ENCODE measurements around the gene GABBR2. TPM values are rescaled to one million over a fixed set of nuclear protein-coding genes. Genes with fewer than 3 reads are reported as not detected.

The GABBR2 gene
- total and polyA plus RNA-seq, 2 donors (not counting 1 experiment from before 2014, with no cell fraction given), result 0.03 TPM; not detected in 1

DNA sequence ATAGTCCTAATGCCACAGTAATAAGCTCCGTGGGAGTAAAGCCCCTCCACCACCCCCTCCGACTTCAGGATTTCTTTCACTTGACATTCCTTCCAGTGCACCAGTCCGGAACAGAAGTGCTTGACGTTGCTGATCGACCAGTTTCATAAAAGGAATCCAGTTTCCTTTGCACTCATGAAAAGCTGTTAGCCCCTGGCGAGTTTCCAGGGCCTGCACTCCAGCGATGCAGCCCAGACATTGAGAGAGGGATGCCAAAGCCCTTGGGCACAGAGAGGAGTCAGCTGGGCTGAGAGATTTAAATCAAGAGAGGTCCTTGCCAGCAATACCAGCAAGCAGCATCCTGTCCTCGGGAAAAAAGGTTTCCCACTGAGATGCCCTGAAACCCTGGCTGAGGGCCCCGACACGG, 170.1 kb downstream of the GABBR2 start:
- no peak for DNase-seq
- Histone ChIP-seq H3K9ac (ENCODE audit: low read length) (no peak overlapping the region), H3K4me2 (replicated peaks; ENCODE audit: low read depth, low read length, poor library complexity, severe bottlenecking) (no peak overlapping the region), H3K27ac (ENCODE audit: low read length in 2 of 2) (no peak overlapping the region), H3K9me3 (ENCODE audit: control extremely low read depth in 1 of 3, control insufficient read depth in 2 of 3, insufficient read depth in 1 of 3, low read length in 2 of 3) (peaks cover 0 to 7% (median 0%) of the 10 kb centered on the region in 3 donors), H2AFZ (ENCODE audit: insufficient read depth, low read depth, low read length, poor library complexity, severe bottlenecking) (no peak overlapping the region), H3K79me2 (ENCODE audit: control insufficient read depth, insufficient read depth, low read length) (no peaks in the 10 kb centered on the region), H3K4me1 (ENCODE audit: control insufficient read depth in 2 of 2, insufficient read depth in 2 of 2, low read length in 2 of 2) (no peaks in the 10 kb centered on the region), H3K36me3 (replicated peaks in 1 of 2; ENCODE audit: control extremely low read depth in 1 of 2, control insufficient read depth in 1 of 2, extremely low read depth in 1 of 2, insufficient read depth in 2 of 2, low read length in 1 of 2) (no peaks in the 10 kb centered on the region), H3K4me3 (ENCODE audit: control extremely low read depth in 1 of 5, extremely low read depth in 1 of 5, insufficient read depth in 1 of 5, low read depth in 2 of 5, low read length in 4 of 5) (no peak overlapping the region), H4K20me1 (ENCODE audit: control insufficient read depth, insufficient read depth, low read length, poor library complexity, severe bottlenecking) (no peaks in the 10 kb centered on the region), H3K27me3 (replicated peaks in 1 of 4; ENCODE audit: control extremely low read depth in 1 of 4, control insufficient read depth in 3 of 4, insufficient read depth in 4 of 4, low read length in 3 of 4) (peaks cover 0 to 5% (median 0%) of the 10 kb centered on the region in 4 experiments)
- no peak overlapping the region for H3K4me3 Mint-ChIP-seq
- POLR2A ChIA-PET, result no interaction called here
- intact Hi-C loops (cut with micrococcal nuclease), result no loop called here
- 88% methylated on average over 10 of the region's 10 CpGs for WGBS (ENCODE audit: insufficient coverage)
- no peak for ATAC-seq (ENCODE audit: low read depth)
- TF ChIP-seq, protein P1, sequence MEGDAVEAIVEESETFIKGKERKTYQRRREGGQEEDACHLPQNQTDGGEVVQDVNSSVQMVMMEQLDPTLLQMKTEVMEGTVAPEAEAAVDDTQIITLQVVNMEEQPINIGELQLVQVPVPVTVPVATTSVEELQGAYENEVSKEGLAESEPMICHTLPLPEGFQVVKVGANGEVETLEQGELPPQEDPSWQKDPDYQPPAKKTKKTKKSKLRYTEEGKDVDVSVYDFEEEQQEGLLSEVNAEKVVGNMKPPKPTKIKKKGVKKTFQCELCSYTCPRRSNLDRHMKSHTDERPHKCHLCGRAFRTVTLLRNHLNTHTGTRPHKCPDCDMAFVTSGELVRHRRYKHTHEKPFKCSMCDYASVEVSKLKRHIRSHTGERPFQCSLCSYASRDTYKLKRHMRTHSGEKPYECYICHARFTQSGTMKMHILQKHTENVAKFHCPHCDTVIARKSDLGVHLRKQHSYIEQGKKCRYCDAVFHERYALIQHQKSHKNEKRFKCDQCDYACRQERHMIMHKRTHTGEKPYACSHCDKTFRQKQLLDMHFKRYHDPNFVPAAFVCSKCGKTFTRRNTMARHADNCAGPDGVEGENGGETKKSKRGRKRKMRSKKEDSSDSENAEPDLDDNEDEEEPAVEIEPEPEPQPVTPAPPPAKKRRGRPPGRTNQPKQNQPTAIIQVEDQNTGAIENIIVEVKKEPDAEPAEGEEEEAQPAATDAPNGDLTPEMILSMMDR (IDR thresholded peaks at IDR 0.05), result no peak
- TF ChIP-seq EZH2 (IDR thresholded peaks at IDR 0.05; ENCODE audit: borderline replicate concordance, insufficient read depth, low read depth, low read length, poor library complexity, severe bottlenecking), result no peak
- H3K27ac Mint-ChIP-seq, result no peak overlapping the region
- H3K27me3 Mint-ChIP-seq, result no peaks in the 10 kb centered on the region
- CTCF ChIA-PET, result no interaction called here
- H3K9me3 Mint-ChIP-seq (ENCODE audit: insufficient read depth), result no peaks in the 10 kb centered on the region
- H3K4me1 Mint-ChIP-seq, result no peaks in the 10 kb centered on the region

DNA sequence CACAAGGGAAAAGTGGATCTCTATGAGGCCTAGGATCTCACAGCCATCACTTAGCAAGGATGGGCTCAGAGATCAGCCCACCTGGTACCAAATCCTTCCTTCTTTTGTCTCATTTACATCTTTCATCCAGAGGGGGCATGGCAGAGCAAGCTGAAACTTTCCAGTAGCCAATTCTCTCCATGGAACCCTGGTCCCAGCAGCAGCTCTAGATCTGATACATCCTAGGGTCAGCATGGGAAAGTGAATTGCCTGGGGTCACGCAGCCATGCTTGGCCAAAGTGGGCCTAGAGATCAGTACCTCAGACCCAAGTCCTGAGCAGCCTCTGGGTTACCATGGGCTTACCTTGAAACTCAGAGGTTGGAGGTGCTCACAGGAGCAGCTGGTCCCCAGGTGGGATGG, 170.5 kb downstream of the GABBR2 start:
- no peaks in the 10 kb centered on the region for H3K79me2 ChIP-seq (ENCODE audit: control insufficient read depth, insufficient read depth, low read length)
- DNase-seq (no peak), ATAC-seq (ENCODE audit: low read depth) (no peak)
- H3K4me2 ChIP-seq (replicated peaks; ENCODE audit: low read depth, low read length, poor library complexity, severe bottlenecking), result no peak overlapping the region
- peaks cover 0 to 5% (median 0%) of the 10 kb centered on the region in 4 experiments for H3K27me3 ChIP-seq (replicated peaks in 1 of 4; ENCODE audit: control extremely low read depth in 1 of 4, control insufficient read depth in 3 of 4, insufficient read depth in 4 of 4, low read length in 3 of 4)
- Mint-ChIP-seq H3K4me1 (no peaks in the 10 kb centered on the region), H3K27ac (no peak overlapping the region), H3K9me3 (ENCODE audit: insufficient read depth) (no peaks in the 10 kb centered on the region), H3K4me3 (no peak overlapping the region), H3K27me3 (peaks cover 3% of the 10 kb centered on the region)
- no peaks in the 10 kb centered on the region for H3K36me3 ChIP-seq (replicated peaks in 1 of 2; ENCODE audit: control extremely low read depth in 1 of 2, control insufficient read depth in 1 of 2, extremely low read depth in 1 of 2, insufficient read depth in 2 of 2, low read length in 1 of 2)
- no peak for TF ChIP-seq EZH2 (IDR thresholded peaks at IDR 0.05; ENCODE audit: borderline replicate concordance, insufficient read depth, low read depth, low read length, poor library complexity, severe bottlenecking)
- TF ChIP-seq, protein P1 (IDR thresholded peaks at IDR 0.05), result no peak
- H3K4me1 ChIP-seq (ENCODE audit: control insufficient read depth in 2 of 2, insufficient read depth in 2 of 2, low read length in 2 of 2), result no peaks in the 10 kb centered on the region
- POLR2A ChIA-PET, result no interaction called here
- intact Hi-C loops (cut with micrococcal nuclease), result no loop called here
- 100% methylated on average over 1 of the region's 1 CpG for WGBS (ENCODE audit: insufficient coverage)
- CTCF ChIA-PET, result no interaction called here
- no peak overlapping the region for H3K9ac ChIP-seq (ENCODE audit: low read length)
- no peak overlapping the region for H2AFZ ChIP-seq (ENCODE audit: insufficient read depth, low read depth, low read length, poor library complexity, severe bottlenecking)
- no peak overlapping the region for H3K27ac ChIP-seq (ENCODE audit: low read length in 2 of 2)
- no peak overlapping the region for H3K4me3 ChIP-seq (ENCODE audit: control extremely low read depth in 1 of 5, extremely low read depth in 1 of 5, insufficient read depth in 1 of 5, low read depth in 2 of 5, low read length in 4 of 5)
- H3K9me3 ChIP-seq (ENCODE audit: control extremely low read depth in 1 of 3, control insufficient read depth in 2 of 3, insufficient read depth in 1 of 3, low read length in 2 of 3), result peaks cover 0 to 7% (median 0%) of the 10 kb centered on the region in 3 donors
- no peaks in the 10 kb centered on the region for H4K20me1 ChIP-seq (ENCODE audit: control insufficient read depth, insufficient read depth, low read length, poor library complexity, severe bottlenecking)

Data from B cell (primary cell).